GM18517 (cell line): Measurements from ENCODE around the gene GJA8.
"Not testable (repeated sequence)": the region's sequence is repeated elsewhere in the genome, so short reads cannot be mapped to it uniquely, and the experiment has no call there.

Experiments used
- ATAC-seq: cut with Tn5 transposase; IDR thresholded peaks from one replicate; pipeline ENCODE4 v1.9.1; 2021; ENCODE audit warnings: mild to moderate bottlenecking, moderate library complexity; ENCODE audit not compliant: unreplicated experiment

Gene GJA8

GRCh38 chr1:147902253-147902845 lies at the start of gene GJA8:
Gene GJA8, plus strand, starts transcription at chr1:147902795. Its CDS starts 5,161 bp downstream, at chr1:147907956.
- ATAC-seq = no peak

GRCh38 chr1:147853391-147853790 lies 49.2 kb upstream of the GJA8 start:
- no peak for ATAC-seq

GRCh38 chr1:147854989-147855388 lies 47.6 kb upstream of the GJA8 start:
- ATAC-seq = not testable (repeated sequence)

- ATAC-seq = not testable (repeated sequence)
Measured at GRCh38 chr1:147855996-147856395, 46.6 kb upstream of the GJA8 start.

- ATAC-seq = not testable (repeated sequence)
Measured at GRCh38 chr1:147867204-147867603, 35.4 kb upstream of the GJA8 start.

GRCh38 chr1:147878022-147878421 lies 24.6 kb upstream of the GJA8 start:
- ATAC-seq = no peak

- no peak for ATAC-seq
Measured at GRCh38 chr1:147879911-147880310, 22.7 kb upstream of the GJA8 start.

GRCh38 chr1:147882535-147882934 lies 20.1 kb upstream of the GJA8 start:
- no peak for ATAC-seq

- ATAC-seq = no peak
Measured at GRCh38 chr1:147890177-147890790, 12.3 kb upstream of the GJA8 start.

GRCh38 chr1:147891088-147891487 lies 11.5 kb upstream of the GJA8 start:
- ATAC-seq = no peak

GRCh38 chr1:147892216-147892615 lies 10.4 kb upstream of the GJA8 start:
- ATAC-seq = no peak

- ATAC-seq = no peak
Measured at GRCh38 chr1:147892731-147893214, 9.8 kb upstream of the GJA8 start.

- no peak for ATAC-seq
Measured at GRCh38 chr1:147895123-147895522, 7.5 kb upstream of the GJA8 start.

GRCh38 chr1:147897029-147897752 lies 5.4 kb upstream of the GJA8 start:
- no peak for ATAC-seq

GRCh38 chr1:147897789-147898188 lies 4.8 kb upstream of the GJA8 start:
- ATAC-seq = no peak

GRCh38 chr1:147904726-147905125 lies 2.1 kb downstream of the GJA8 start:
- ATAC-seq = no peak

- ATAC-seq = no peak
Measured at GRCh38 chr1:147907786-147908509, 5.4 kb downstream of the GJA8 start.

GRCh38 chr1:147912553-147912952 lies 10.0 kb downstream of the GJA8 start:
- ATAC-seq = no peak

GRCh38 chr1:147913362-147913942 lies 10.9 kb downstream of the GJA8 start:
- no peak for ATAC-seq

GRCh38 chr1:147919896-147920295 lies 17.3 kb downstream of the GJA8 start:
- no peak for ATAC-seq

- no peak for ATAC-seq
Measured at GRCh38 chr1:147924813-147925212, 22.2 kb downstream of the GJA8 start.
